Measurements from ENCODE around the gene MEMO1.

Gene MEMO1

GRCh38 chr2:31979956-31980355, 30.9 kb downstream of the MEMO1 start:
- H3K27ac ChIP-seq, result no peak overlapping the region
- no peak overlapping the region for H2AFZ ChIP-seq
- peaks cover 37% of the 10 kb centered on the region for H3K79me2 ChIP-seq

DNA sequence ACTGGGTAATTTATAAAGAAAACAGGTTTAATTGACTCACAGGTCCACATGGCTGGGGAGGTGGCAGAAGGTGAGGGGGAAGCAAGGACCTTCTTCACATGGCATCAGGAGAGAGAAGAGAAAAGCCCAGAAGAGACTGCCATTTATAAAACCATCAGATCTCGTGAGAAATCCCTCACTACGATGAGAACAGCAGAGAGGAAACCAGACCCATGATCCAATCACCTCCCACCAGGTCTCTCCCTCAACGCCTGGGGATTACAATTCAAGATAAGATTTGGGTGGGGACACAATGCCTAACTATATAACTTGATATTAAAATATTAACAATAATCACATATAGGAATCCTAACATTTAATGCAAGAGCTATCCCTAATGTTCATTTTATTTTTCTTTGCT, 31.8 kb downstream of the MEMO1 start:
- Histone ChIP-seq H3K27me3 (ENCODE audit: control insufficient read depth, insufficient read depth, low read length) (no peaks in the 10 kb centered on the region), H3K79me2 (peaks cover 31% of the 10 kb centered on the region), H3K4me1 (no peaks in the 10 kb centered on the region), H3K4me3 (ENCODE audit: low read depth, low read length) (no peak overlapping the region), H3K36me3 (ENCODE audit: control insufficient read depth, insufficient read depth, low read length) (no peaks in the 10 kb centered on the region), H3K27ac (no peak overlapping the region), H3K4me2 (ENCODE audit: low read length) (no peak overlapping the region), H3K9ac (no peak overlapping the region), H2AFZ (no peak overlapping the region), H3K9me3 (ENCODE audit: control insufficient read depth, low read length) (no peaks in the 10 kb centered on the region)
- no peak for TF ChIP-seq CTCF (IDR thresholded peaks at IDR 0.05)

More at GRCh38 chr2:31979956-31980355, 30.9 kb downstream of the MEMO1 start:
- H3K4me1 ChIP-seq, result no peaks in the 10 kb centered on the region
- no peaks in the 10 kb centered on the region for H3K9me3 ChIP-seq (ENCODE audit: control insufficient read depth, low read length)
- H3K4me2 ChIP-seq (ENCODE audit: low read length), result no peak overlapping the region
- no peak for TF ChIP-seq CTCF (IDR thresholded peaks at IDR 0.05)
- no peak overlapping the region for H3K9ac ChIP-seq
- no peak overlapping the region for H3K4me3 ChIP-seq (ENCODE audit: low read depth, low read length)
- no peaks in the 10 kb centered on the region for H3K36me3 ChIP-seq (ENCODE audit: control insufficient read depth, insufficient read depth, low read length)
- no peaks in the 10 kb centered on the region for H3K27me3 ChIP-seq (ENCODE audit: control insufficient read depth, insufficient read depth, low read length)

GRCh38 chr2:31978436-31978835, 32.4 kb downstream of the MEMO1 start:
- H3K4me2 ChIP-seq (ENCODE audit: low read length), result no peak overlapping the region
- no peaks in the 10 kb centered on the region for H3K9me3 ChIP-seq (ENCODE audit: control insufficient read depth, low read length)
- H3K27me3 ChIP-seq (ENCODE audit: control insufficient read depth, insufficient read depth, low read length), result no peaks in the 10 kb centered on the region
- H3K27ac ChIP-seq, result no peak overlapping the region
- peaks cover 26% of the 10 kb centered on the region for H3K79me2 ChIP-seq
- no peaks in the 10 kb centered on the region for H3K4me1 ChIP-seq
- H3K4me3 ChIP-seq (ENCODE audit: low read depth, low read length), result no peak overlapping the region
- no peaks in the 10 kb centered on the region for H3K36me3 ChIP-seq (ENCODE audit: control insufficient read depth, insufficient read depth, low read length)
- no peak overlapping the region for H3K9ac ChIP-seq
- TF ChIP-seq CTCF (IDR thresholded peaks at IDR 0.05), result no peak
- no peak overlapping the region for H2AFZ ChIP-seq

- no peaks in the 10 kb centered on the region for H3K9me3 ChIP-seq (ENCODE audit: control insufficient read depth, low read length)
- no peaks in the 10 kb centered on the region for H3K4me1 ChIP-seq
- no peaks in the 10 kb centered on the region for H3K27me3 ChIP-seq (ENCODE audit: control insufficient read depth, insufficient read depth, low read length)
- H2AFZ ChIP-seq, result no peak overlapping the region
- H3K79me2 ChIP-seq, result peaks cover 12% of the 10 kb centered on the region
- H3K4me2 ChIP-seq (ENCODE audit: low read length), result no peak overlapping the region
- no peak overlapping the region for H3K27ac ChIP-seq
- no peak overlapping the region for H3K9ac ChIP-seq
- H3K4me3 ChIP-seq (ENCODE audit: low read depth, low read length), result no peak overlapping the region
- no peaks in the 10 kb centered on the region for H3K36me3 ChIP-seq (ENCODE audit: control insufficient read depth, insufficient read depth, low read length)
- no peak for TF ChIP-seq CTCF (IDR thresholded peaks at IDR 0.05)
Measured at GRCh38 chr2:31973665-31974064, 37.1 kb downstream of the MEMO1 start.

DNA sequence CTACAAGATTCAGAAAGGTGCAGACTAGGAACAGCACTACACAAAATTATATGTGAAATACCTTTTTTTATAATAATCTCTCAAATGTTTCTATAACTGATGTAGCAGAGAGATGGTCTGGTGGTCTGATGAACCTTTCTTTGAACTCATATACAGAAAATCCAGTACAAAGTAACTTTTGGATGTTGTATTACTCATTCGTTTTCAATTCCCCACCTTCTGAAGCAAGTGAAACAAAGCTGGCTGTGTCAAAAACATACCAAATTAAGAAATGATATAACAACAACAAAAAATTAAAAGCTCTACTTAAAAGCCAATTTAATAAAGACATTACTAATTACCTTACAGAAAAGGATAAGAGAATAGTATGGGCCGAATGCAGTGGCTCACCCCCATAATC, 38.7 kb downstream of the MEMO1 start:
- TF ChIP-seq CTCF (IDR thresholded peaks at IDR 0.05), result no peak
- no peak overlapping the region for H3K9ac ChIP-seq
- H3K4me3 ChIP-seq (ENCODE audit: low read depth, low read length), result no peak overlapping the region
- peaks cover 6% of the 10 kb centered on the region for H3K79me2 ChIP-seq
- no peak overlapping the region for H3K27ac ChIP-seq
- H3K9me3 ChIP-seq (ENCODE audit: control insufficient read depth, low read length), result no peaks in the 10 kb centered on the region
- H3K4me2 ChIP-seq (ENCODE audit: low read length), result no peak overlapping the region
- H3K27me3 ChIP-seq (ENCODE audit: control insufficient read depth, insufficient read depth, low read length), result no peaks in the 10 kb centered on the region
- H3K36me3 ChIP-seq (ENCODE audit: control insufficient read depth, insufficient read depth, low read length), result no peaks in the 10 kb centered on the region
- no peaks in the 10 kb centered on the region for H3K4me1 ChIP-seq
- H2AFZ ChIP-seq, result no peak overlapping the region

Data from parathyroid adenoma (tissue), 2 donors.